Erythroblast (primary cell): ENCODE measurements around the gene CDK6.

ENCODE experiments used
- DNase-seq, 2 experiments: peaks; one replicate each; lab custom pipeline; 2025; lab: John Stamatoyannopoulos, UW
- GATA1 ChIP-seq: IDR thresholded peaks from 2 replicates; pipeline ENCODE4 v1.6.1; 2011; ENCODE audit warnings: low read depth, mild to moderate bottlenecking, control low read depth, low read length, moderate library complexity
- POLR2A ChIP-seq: IDR thresholded peaks from 2 replicates; pipeline ENCODE4 v1.6.1; 2011; ENCODE audit warnings: mild to moderate bottlenecking, low read length

Gene CDK6

DNA sequence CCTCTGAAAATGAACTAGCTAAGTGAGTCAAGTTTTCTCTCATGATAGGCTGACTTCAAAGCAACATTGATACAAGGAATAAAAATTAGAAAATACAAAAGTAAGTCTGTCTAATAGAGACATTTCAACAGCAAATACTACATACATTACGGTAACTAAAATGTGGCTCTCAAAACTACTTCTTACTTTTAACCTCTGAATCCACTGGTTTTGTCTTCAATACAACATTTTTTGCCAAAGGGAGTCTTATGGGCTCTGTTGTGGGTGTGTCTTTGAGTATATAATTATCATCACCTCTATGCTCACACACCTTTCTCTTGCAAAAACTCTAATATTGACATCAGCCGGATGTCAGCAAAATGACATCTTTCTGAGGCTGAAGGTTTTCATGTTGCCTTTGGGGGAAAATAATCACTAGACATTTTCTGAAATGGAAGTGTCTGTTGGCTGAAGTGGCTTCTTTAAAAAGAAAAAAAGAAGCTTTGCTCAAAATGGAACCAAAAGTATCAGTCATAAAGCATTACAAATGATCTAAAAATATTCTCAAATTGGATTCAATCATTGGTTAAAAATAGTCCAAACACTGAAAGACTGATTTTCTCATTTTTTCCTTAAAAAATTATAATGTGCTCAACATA lies 204.4 kb downstream of the CDK6 start:
- no peak for TF ChIP-seq GATA1
- TF ChIP-seq POLR2A = no peak
- no peak for DNase-seq

GRCh38 chr7:92631067-92631849 lies 205.1 kb downstream of the CDK6 start:
- no peak for TF ChIP-seq POLR2A
- TF ChIP-seq GATA1 = no peak
- DNase-seq = peak; percentile 45 to 64

DNA sequence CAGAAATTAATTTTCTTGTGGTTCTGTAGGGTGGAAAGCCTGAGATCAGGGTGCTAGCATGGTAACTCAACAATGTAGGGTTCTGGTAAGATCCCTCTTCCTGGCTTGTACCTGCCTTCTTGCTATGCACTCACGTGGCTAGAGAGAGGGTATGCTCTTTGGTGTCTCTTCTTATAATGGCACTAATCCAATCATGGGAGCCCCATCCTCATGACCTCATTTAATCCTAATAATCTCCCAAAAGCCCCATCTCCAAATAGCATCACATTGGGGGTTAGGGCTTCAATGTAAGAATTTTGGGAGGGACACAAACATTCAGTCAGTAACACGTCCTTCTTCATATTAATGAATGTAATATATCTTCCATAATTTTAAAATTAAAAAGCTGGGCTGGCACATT lies 206.6 kb downstream of the CDK6 start:
- no peak for DNase-seq
- TF ChIP-seq GATA1 (no peak), POLR2A (no peak)

GRCh38 chr7:92627956-92628355 lies 208.4 kb downstream of the CDK6 start:
- DNase-seq = no peak
- TF ChIP-seq POLR2A (no peak), GATA1 (no peak)

GRCh38 chr7:92626281-92626809 lies 210.0 kb downstream of the CDK6 start:
- no peak for DNase-seq
- TF ChIP-seq POLR2A (no peak), GATA1 (no peak)

DNA sequence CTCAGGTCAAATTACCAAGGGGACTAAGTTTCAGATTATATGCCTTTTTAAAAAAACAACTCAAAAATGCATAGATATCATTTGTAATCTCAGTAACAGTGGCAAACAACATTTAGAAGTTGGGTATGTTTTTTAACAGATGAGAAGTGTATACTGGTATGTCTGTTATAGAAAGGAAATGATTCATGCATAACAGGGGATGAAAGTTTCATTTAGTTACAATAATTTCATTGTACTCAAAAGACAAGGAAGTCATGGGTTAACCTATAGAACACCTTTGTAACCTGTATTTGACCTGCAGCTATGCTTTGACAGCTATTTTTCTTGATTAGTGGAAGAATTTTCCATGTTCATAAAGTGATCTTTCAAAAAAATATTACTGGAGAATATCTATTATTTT lies 210.8 kb downstream of the CDK6 start:
- TF ChIP-seq POLR2A (no peak), GATA1 (no peak)
- DNase-seq = no peak

GRCh38 chr7:92624298-92624996 lies 211.9 kb downstream of the CDK6 start:
- DNase-seq = no peak
- no peak for TF ChIP-seq POLR2A
- TF ChIP-seq GATA1 = no peak

GRCh38 chr7:92623544-92623943 lies 212.8 kb downstream of the CDK6 start:
- DNase-seq = no peak
- TF ChIP-seq GATA1 (no peak), POLR2A (no peak)

- TF ChIP-seq POLR2A (no peak), GATA1 (no peak)
- no peak for DNase-seq
Observed at GRCh38 chr7:92622685-92623084, 213.7 kb downstream of the CDK6 start.

- no peak for DNase-seq
- TF ChIP-seq GATA1 (no peak), POLR2A (no peak)
Observed at GRCh38 chr7:92622030-92622429, 214.3 kb downstream of the CDK6 start.

- DNase-seq = no peak
- TF ChIP-seq GATA1 (no peak), POLR2A (no peak)
Observed at GRCh38 chr7:92621561-92622023, 214.8 kb downstream of the CDK6 start.

DNA sequence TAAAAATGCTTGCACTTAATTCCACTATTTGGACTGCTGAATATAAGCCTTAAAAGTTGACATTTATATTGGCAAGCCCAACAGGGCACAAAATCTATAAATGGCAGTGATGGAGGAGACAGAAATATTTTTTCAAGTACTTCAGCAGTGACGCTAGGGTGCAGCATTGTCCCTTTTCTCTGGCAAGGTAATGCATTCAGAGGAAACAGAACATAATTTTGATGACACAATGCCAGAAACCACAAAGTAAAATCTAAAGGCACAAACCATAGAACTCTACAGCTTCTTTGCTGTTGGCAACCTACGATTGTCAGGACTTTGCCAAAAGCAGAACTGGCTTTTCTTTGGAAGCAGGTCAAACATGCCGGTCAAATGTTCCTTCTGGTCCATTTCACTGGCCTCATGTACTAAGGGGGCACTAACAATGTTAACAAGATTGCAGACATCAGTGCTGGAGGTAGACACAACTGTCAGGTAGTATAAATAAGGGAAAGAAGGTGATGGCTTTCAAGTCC lies 215.3 kb downstream of the CDK6 start:
- DNase-seq = peak; percentile 85 to 88
- no peak for TF ChIP-seq GATA1
- no peak for TF ChIP-seq POLR2A

- DNase-seq = peak in 1 of 2 experiments; percentile 5
- TF ChIP-seq GATA1 (no peak), POLR2A (no peak)
Observed at GRCh38 chr7:92615861-92616260, 220.5 kb downstream of the CDK6 start.

GRCh38 chr7:92614660-92615174 lies 221.7 kb downstream of the CDK6 start:
- no peak for TF ChIP-seq POLR2A
- TF ChIP-seq GATA1 = no peak
- no peak for DNase-seq

DNA sequence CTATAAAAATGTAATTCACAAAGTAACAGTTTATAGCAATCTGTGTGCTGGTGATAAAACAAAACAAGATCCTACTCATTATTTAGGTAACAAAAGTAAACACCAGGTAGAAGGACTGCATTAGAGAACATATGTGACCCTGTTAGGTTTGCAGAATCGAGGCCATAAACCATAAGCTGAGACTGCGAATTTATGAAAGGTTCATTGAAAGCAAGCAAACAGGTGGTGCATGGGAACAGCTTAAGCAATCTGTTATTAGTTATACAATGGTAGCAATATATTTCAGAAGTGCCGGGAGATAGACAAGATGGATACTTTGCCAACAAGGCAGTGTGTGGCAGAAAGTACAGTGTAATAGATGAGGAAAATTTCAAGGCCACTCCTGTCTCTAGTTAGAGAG lies 222.7 kb downstream of the CDK6 start:
- TF ChIP-seq POLR2A = no peak
- no peak for TF ChIP-seq GATA1
- DNase-seq = no peak
